Suprapubic skin (tissue), 4 donors: Measurements from ENCODE around the gene DDAH1. TPM values are rescaled to one million over a fixed set of nuclear protein-coding genes. Genes with fewer than 3 reads are reported as not detected.

Experiments
- DNase-seq, 2 donors: peaks; one replicate each; pipeline ENCODE4 v3.0.0-alpha.2; 2019; ENCODE audit warnings: low spot score in 2 of 2
- H3K27ac ChIP-seq: fragments of 200-600 bp; sonication (generic); one replicate; pipeline ENCODE4 v1.5.1; 2019
- H3K27me3 ChIP-seq: fragments of 200-600 bp; sonication (generic); one replicate; pipeline ENCODE4 v1.5.1; 2019
- H3K36me3 ChIP-seq: fragments of 200-600 bp; sonication (generic); one replicate; pipeline ENCODE4 v1.5.1; 2019
- H3K4me1 ChIP-seq: fragments of 200-600 bp; sonication (generic); one replicate; pipeline ENCODE4 v1.5.1; 2019
- H3K4me3 ChIP-seq: fragments of 200-600 bp; sonication (generic); one replicate; pipeline ENCODE4 v1.5.1; 2019; ENCODE audit warnings: mild to moderate bottlenecking
- H3K9me3 ChIP-seq: fragments of 200-600 bp; sonication (generic); one replicate; pipeline ENCODE4 v1.5.1; 2019
- EP300 ChIP-seq: sonication (generic); formaldehyde crosslinking; IDR thresholded peaks from one replicate; pipeline ENCODE4 v1.6.1; 2017; ENCODE audit warnings: antibody characterized with exemption
- POLR2A ChIP-seq, 2 donors: fragments of 450-650 bp; IDR thresholded peaks; one replicate each; pipeline ENCODE4 v1.6.1; 2017; ENCODE audit warnings: antibody characterized with exemption in 2 of 2, mild to moderate bottlenecking in 2 of 2, moderate library complexity in 2 of 2
- POLR2AphosphoS5 ChIP-seq, 3 donors: sonication (generic); formaldehyde crosslinking; IDR thresholded peaks; one replicate each; pipeline ENCODE4 v1.6.1; 2017; ENCODE audit warnings: antibody characterized with exemption in 3 of 3
- WGBS: methylation state at CpG from one replicate; pipeline ENCODE4 v1.1.5; 2018; 5-methylcytosine and 5-hydroxymethylcytosine counted together
- total RNA-seq, 4 donors: library from RNA; depleted of rRNA; stranded (reverse); fragments of >200 nt; gene quantifications; one replicate each; pipeline ENCODE4 v1.1.0, GENCODE V29; 2016
- TF ChIP-seq, protein P1 (sequence below), 2 donors: fragments of 200-600 bp in 1 of 2; fragments of 450-650 bp in 1 of 2; sonication (generic) in 1 of 2; IDR thresholded peaks; one replicate each; pipeline ENCODE4 v1.5.1; 2016 to 2019; ENCODE audit warnings: antibody characterized with exemption in 2 of 2, mild to moderate bottlenecking in 1 of 2, moderate library complexity in 1 of 2

Gene DDAH1
- total RNA-seq, 4 donors from 2014 or later: 10.4 to 19.6 (median 15.5) TPM

DNA sequence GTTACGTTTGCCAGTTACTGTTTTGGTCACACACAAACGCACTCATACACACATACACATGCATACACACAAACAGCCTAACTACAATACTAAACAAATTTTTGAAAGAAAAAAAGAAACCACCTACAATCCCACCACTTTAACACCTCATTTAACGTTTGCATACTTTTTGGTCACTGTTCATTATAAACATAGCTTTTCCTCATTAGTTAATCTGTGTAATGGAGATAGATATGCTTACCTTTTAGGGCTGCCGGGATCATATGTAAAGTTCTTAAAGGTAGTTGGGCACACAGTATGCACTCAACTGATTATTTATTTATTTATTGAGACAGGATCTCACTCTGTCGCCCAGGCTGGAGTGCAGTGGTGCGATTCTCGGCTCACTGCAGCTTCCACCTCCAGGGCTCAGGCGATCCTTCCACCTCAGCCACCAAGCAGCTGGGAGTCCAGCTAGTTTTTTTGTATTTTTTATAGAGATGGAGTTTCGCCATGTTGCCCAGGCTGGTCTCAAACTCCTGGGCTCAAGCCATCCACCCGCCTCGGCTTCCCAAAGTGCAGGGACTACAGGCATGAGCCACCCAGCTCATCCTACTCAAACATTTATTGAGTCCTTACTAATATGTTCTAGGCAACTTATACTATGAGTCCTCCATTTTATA is 187.8 kb downstream of the DDAH1 start:
- TF ChIP-seq EP300 (no peak), POLR2A (IDR thresholded peaks at IDR 0.05) (no peak), POLR2AphosphoS5 (IDR thresholded peaks at IDR 0.05) (no peak)
- TF ChIP-seq, protein P1, sequence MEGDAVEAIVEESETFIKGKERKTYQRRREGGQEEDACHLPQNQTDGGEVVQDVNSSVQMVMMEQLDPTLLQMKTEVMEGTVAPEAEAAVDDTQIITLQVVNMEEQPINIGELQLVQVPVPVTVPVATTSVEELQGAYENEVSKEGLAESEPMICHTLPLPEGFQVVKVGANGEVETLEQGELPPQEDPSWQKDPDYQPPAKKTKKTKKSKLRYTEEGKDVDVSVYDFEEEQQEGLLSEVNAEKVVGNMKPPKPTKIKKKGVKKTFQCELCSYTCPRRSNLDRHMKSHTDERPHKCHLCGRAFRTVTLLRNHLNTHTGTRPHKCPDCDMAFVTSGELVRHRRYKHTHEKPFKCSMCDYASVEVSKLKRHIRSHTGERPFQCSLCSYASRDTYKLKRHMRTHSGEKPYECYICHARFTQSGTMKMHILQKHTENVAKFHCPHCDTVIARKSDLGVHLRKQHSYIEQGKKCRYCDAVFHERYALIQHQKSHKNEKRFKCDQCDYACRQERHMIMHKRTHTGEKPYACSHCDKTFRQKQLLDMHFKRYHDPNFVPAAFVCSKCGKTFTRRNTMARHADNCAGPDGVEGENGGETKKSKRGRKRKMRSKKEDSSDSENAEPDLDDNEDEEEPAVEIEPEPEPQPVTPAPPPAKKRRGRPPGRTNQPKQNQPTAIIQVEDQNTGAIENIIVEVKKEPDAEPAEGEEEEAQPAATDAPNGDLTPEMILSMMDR (IDR thresholded peaks at IDR 0.05): no peak
- Histone ChIP-seq H3K4me1 (peaks cover 68% of the 10 kb centered on the region), H3K9me3 (no peaks in the 10 kb centered on the region), H3K4me3 (peak overlapping the region; percentile 70), H3K27me3 (no peaks in the 10 kb centered on the region), H3K36me3 (no peaks in the 10 kb centered on the region), H3K27ac (peak overlapping the region; percentile 97)
- DNase-seq: no peak
- 49% methylated on average over 11 of the region's 11 CpGs for WGBS

GRCh38 chr1:85276215-85276977 is 188.6 kb downstream of the DDAH1 start, which contains the start of gene BCL10:
Gene BCL10, minus strand, starts transcription at chr1:85276632. Its CDS starts 280 bp downstream, at chr1:85276352.
- TF ChIP-seq, protein P1 (IDR thresholded peaks at IDR 0.05): no peak
- TF ChIP-seq POLR2A (IDR thresholded peaks at IDR 0.05) (peak; percentile 53 to 76), POLR2AphosphoS5 (IDR thresholded peaks at IDR 0.05) (peak; percentile 6 to 45 (median 45)), EP300 (no peak)
- peak within 1 kb of the TSS; percentile 97 for H3K27ac ChIP-seq
- no peaks in the 10 kb centered on the region for H3K27me3 ChIP-seq
- DNase-seq: peak; percentile 99
- no peaks in the 10 kb centered on the region for H3K36me3 ChIP-seq
- peaks cover 68% of the 10 kb centered on the region for H3K4me1 ChIP-seq
- WGBS: 1% methylated on average over 17 of the region's 78 CpGs
- no peaks in the 10 kb centered on the region for H3K9me3 ChIP-seq
- peak within 1 kb of the TSS; percentile 70 for H3K4me3 ChIP-seq

DNA sequence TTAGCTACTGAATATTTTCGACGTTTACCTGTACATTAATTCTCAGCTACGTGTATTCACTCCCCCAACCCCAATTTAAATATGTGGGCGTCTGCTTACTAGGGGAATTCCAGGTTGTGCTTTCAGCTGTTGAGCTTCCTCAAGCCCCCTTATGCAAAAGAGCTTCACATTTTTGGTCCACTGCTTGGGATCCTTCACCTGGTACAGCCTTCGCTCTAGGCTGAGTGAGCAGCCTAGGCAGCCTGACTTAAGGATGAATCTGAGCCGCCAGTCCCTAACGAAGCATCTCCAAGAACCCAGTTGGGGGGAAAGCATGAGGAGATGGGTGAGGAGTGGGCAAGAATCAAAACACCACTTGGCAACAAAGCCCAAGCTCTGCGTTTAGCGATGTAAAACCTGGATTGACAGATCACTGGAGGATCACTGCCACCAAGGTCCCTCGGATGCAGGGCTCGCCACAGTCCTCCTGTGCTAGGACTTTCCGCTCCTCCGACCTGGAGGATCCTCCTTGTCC is 189.2 kb downstream of the DDAH1 start:
- DNase-seq: no peak
- Histone ChIP-seq H3K27ac (peak overlapping the region; percentile 97), H3K9me3 (no peaks in the 10 kb centered on the region), H3K36me3 (peaks cover 4% of the 10 kb centered on the region), H3K4me1 (peaks cover 68% of the 10 kb centered on the region), H3K4me3 (peak overlapping the region; percentile 70), H3K27me3 (no peaks in the 10 kb centered on the region)
- no peak for TF ChIP-seq POLR2A (IDR thresholded peaks at IDR 0.05)
- TF ChIP-seq, protein P1 (IDR thresholded peaks at IDR 0.05): no peak
- TF ChIP-seq POLR2AphosphoS5 (IDR thresholded peaks at IDR 0.05): no peak
- TF ChIP-seq EP300: no peak
- WGBS: 4% methylated on average over 9 of the region's 13 CpGs

GRCh38 chr1:85274969-85275453 is 189.9 kb downstream of the DDAH1 start:
- H3K4me1 ChIP-seq: peaks cover 60% of the 10 kb centered on the region
- WGBS: 50% methylated on average over 1 of the region's 1 CpG
- DNase-seq: no peak
- H3K27me3 ChIP-seq: no peaks in the 10 kb centered on the region
- H3K27ac ChIP-seq: peak overlapping the region; percentile 97
- TF ChIP-seq POLR2AphosphoS5 (IDR thresholded peaks at IDR 0.05): no peak
- no peak for TF ChIP-seq POLR2A (IDR thresholded peaks at IDR 0.05)
- TF ChIP-seq EP300: no peak
- TF ChIP-seq, protein P1 (IDR thresholded peaks at IDR 0.05): no peak
- peaks cover 9% of the 10 kb centered on the region for H3K36me3 ChIP-seq
- no peaks in the 10 kb centered on the region for H3K9me3 ChIP-seq
- peak overlapping the region; percentile 70 for H3K4me3 ChIP-seq

DNA sequence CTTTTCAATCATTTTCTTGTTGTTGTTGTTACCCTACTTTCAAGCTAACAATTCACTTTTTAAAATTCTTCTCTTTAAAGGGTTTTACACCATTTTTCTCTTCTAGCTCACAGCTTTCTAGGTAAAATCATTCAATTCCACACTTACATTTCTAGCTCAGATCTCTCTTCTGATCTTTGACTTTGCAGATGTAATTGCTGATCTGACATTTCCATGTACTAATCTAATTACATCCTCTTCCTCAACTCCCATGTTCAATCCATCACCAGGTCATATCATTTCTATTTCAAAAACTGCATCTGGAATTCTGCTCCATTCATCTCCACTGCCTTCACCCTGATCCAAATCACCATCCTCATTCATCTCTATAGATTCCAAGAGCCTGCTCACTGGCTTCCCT is 191.6 kb downstream of the DDAH1 start:
- TF ChIP-seq, protein P1 (IDR thresholded peaks at IDR 0.05): no peak
- TF ChIP-seq POLR2AphosphoS5 (IDR thresholded peaks at IDR 0.05): no peak
- TF ChIP-seq POLR2A (IDR thresholded peaks at IDR 0.05): no peak
- TF ChIP-seq EP300: no peak
- H3K27ac ChIP-seq: no peak overlapping the region
- no peak overlapping the region for H3K4me3 ChIP-seq
- DNase-seq: no peak
- no peaks in the 10 kb centered on the region for H3K27me3 ChIP-seq
- peaks cover 25% of the 10 kb centered on the region for H3K36me3 ChIP-seq
- peaks cover 45% of the 10 kb centered on the region for H3K4me1 ChIP-seq
- H3K9me3 ChIP-seq: no peaks in the 10 kb centered on the region
